ENCODE results near the gene FOXK1.
"Not testable (repeated sequence)": the region's sequence is repeated elsewhere in the genome, so short reads cannot be mapped to it uniquely, and the experiment has no call there.

Gene FOXK1

GRCh38 chr7:4787947-4788626, 106.0 kb downstream of the FOXK1 start:
- DNase-seq, result no peak

- no peak for DNase-seq
Observed at GRCh38 chr7:4788627-4789189, 106.6 kb downstream of the FOXK1 start.

GRCh38 chr7:4789194-4790077, 107.3 kb downstream of the FOXK1 start:
- DNase-seq, result no peak

GRCh38 chr7:4790078-4790465, 108.0 kb downstream of the FOXK1 start:
- no peak for DNase-seq

- no peak for DNase-seq
Observed at GRCh38 chr7:4790516-4790991, 108.5 kb downstream of the FOXK1 start.

GRCh38 chr7:4791101-4791737, 109.1 kb downstream of the FOXK1 start:
- no peak for DNase-seq

GRCh38 chr7:4791738-4792536, 109.8 kb downstream of the FOXK1 start:
- DNase-seq, result peak in 1 of 2 experiments; percentile 44

GRCh38 chr7:4792537-4793126, 110.5 kb downstream of the FOXK1 start:
- DNase-seq, result no peak

- DNase-seq, result not testable (repeated sequence)
Observed at GRCh38 chr7:4793385-4793993, 111.4 kb downstream of the FOXK1 start.

GRCh38 chr7:4794171-4794570, 112.1 kb downstream of the FOXK1 start:
- DNase-seq, result not testable (repeated sequence)

GRCh38 chr7:4794591-4795350, 112.7 kb downstream of the FOXK1 start:
- DNase-seq, result no peak

GRCh38 chr7:4796453-4796852, 114.4 kb downstream of the FOXK1 start:
- DNase-seq, result no peak

- DNase-seq, result peak in 1 of 2 experiments; percentile 59
Observed at GRCh38 chr7:4797858-4798705, 116.0 kb downstream of the FOXK1 start.

- no peak for DNase-seq
Observed at GRCh38 chr7:4798706-4799235, 116.7 kb downstream of the FOXK1 start.

GRCh38 chr7:4799508-4800268, 117.6 kb downstream of the FOXK1 start:
- DNase-seq, result no peak

- DNase-seq, result no peak
Observed at GRCh38 chr7:4800487-4800886, 118.4 kb downstream of the FOXK1 start.

- DNase-seq, result no peak
Observed at GRCh38 chr7:4800926-4801838, 119.1 kb downstream of the FOXK1 start.

Measured in NCI-H526 (cell line).